ENCODE measurements around the gene ASIP. TPM values are rescaled to one million over a fixed set of nuclear protein-coding genes. Genes with fewer than 3 reads are reported as not detected.

Gene ASIP
- total and polyA plus RNA-seq, 2 experiments from 2014 or later, result not detected

GRCh38 chr20:34246126-34246626 lies 5.0 kb downstream of the ASIP start (continued):
- no peak for TF ChIP-seq ETS1 (IDR thresholded peaks at IDR 0.05)
- TF ChIP-seq ZNF114 (CRISPR knock-in tag; IDR thresholded peaks at IDR 0.05), result no peak

GRCh38 chr20:34249291-34249690 lies 8.1 kb downstream of the ASIP start:
- Mint-ChIP-seq H3K9me3 (no peaks in the 10 kb centered on the region), H3K27me3 (ENCODE audit: insufficient read depth, low read depth, poor library complexity) (peaks cover 2% of the 10 kb centered on the region), H3K4me1 (peaks cover 8% of the 10 kb centered on the region), H3K4me3 (no peak overlapping the region), H3K27ac (no peak overlapping the region), H3K36me3 (ENCODE audit: low read depth) (no peaks in the 10 kb centered on the region)
- Histone ChIP-seq H3K4me1 (ENCODE audit: insufficient read depth) (no peaks in the 10 kb centered on the region), H2AFZ (0 out of 2 replicates have a peak overlapping the region, but pooled peaks have one; percentile 47), H3K27ac (ENCODE audit: low read depth) (no peak overlapping the region), H3K79me2 (replicated peaks; ENCODE audit: insufficient read depth) (no peaks in the 10 kb centered on the region), H3K4me2 (no peak overlapping the region), H4K20me1 (replicated peaks; ENCODE audit: insufficient read depth) (no peaks in the 10 kb centered on the region), H3K4me3 (no peak overlapping the region), H3F3A (replicated peaks; ENCODE audit: low read depth) (no peaks in the 10 kb centered on the region), H3K27me3 (ENCODE audit: insufficient read depth) (no peaks in the 10 kb centered on the region), H3K9me2 (ENCODE audit: insufficient read depth) (no peaks in the 10 kb centered on the region), H3K36me3 (ENCODE audit: insufficient read depth) (no peaks in the 10 kb centered on the region)
- TF ChIP-seq ZNF331 (CRISPR knock-in tag; IDR thresholded peaks at IDR 0.05; ENCODE audit: low read depth) (no peak), CTCF (conservative IDR thresholded peaks at IDR 0.05; ENCODE audit: low read depth in 2 of 2) (no peak)
- no peak for DNase-seq (ENCODE audit: low spot score)
- ATAC-seq, result peak; percentile 26; the same call in 2 of the 3 replicates

- Histone ChIP-seq H3K4me2 (no peak overlapping the region), H2AFZ (no peak overlapping the region), H3K27me3 (ENCODE audit: insufficient read depth) (no peaks in the 10 kb centered on the region), H3K4me1 (ENCODE audit: insufficient read depth) (no peaks in the 10 kb centered on the region), H3K27ac (ENCODE audit: low read depth) (no peak overlapping the region), H3K4me3 (no peak overlapping the region), H3K79me2 (replicated peaks; ENCODE audit: insufficient read depth) (no peaks in the 10 kb centered on the region), H3K36me3 (ENCODE audit: insufficient read depth) (no peaks in the 10 kb centered on the region), H4K20me1 (replicated peaks; ENCODE audit: insufficient read depth) (no peaks in the 10 kb centered on the region), H3F3A (replicated peaks; ENCODE audit: low read depth) (no peaks in the 10 kb centered on the region), H3K9me2 (ENCODE audit: insufficient read depth) (no peaks in the 10 kb centered on the region)
- DNase-seq (ENCODE audit: low spot score) (no peak), ATAC-seq (no peak)
- Mint-ChIP-seq H3K27ac (no peak overlapping the region), H3K4me1 (peaks cover 8% of the 10 kb centered on the region), H3K27me3 (ENCODE audit: insufficient read depth, low read depth, poor library complexity) (peaks cover 2% of the 10 kb centered on the region), H3K4me3 (no peak overlapping the region), H3K36me3 (ENCODE audit: low read depth) (no peaks in the 10 kb centered on the region), H3K9me3 (no peaks in the 10 kb centered on the region)
- TF ChIP-seq ETS1 (IDR thresholded peaks at IDR 0.05) (no peak), ZNF331 (CRISPR knock-in tag; IDR thresholded peaks at IDR 0.05; ENCODE audit: low read depth) (no peak), CREB1 (CRISPR knock-in tag; IDR thresholded peaks at IDR 0.05; ENCODE audit: low read depth) (no peak), NANOG (IDR thresholded peaks at IDR 0.05; ENCODE audit: borderline replicate concordance) (no peak), EZH2 (IDR thresholded peaks at IDR 0.05; ENCODE audit: low read depth, unreplicated experiment) (no peak), CTCF (conservative IDR thresholded peaks at IDR 0.05; ENCODE audit: low read depth in 2 of 2) (no peak), EZH2phosphoT487 (IDR thresholded peaks at IDR 0.05; ENCODE audit: unreplicated experiment) (no peak), ZNF114 (CRISPR knock-in tag; IDR thresholded peaks at IDR 0.05) (no peak)
Observed at GRCh38 chr20:34250005-34250404, 8.8 kb downstream of the ASIP start.

Measured in GM23338 (cell line).